SK-N-MC (cell line): ENCODE data around the gene UBE2E2.

ENCODE experiments used
- DNase-seq: peaks from one replicate; pipeline ENCODE4 v3.0.0-alpha.2; 2011; ENCODE audit warnings: low read depth, low spot score
- H3K27ac ChIP-seq: fragments of 200-600 bp; sonication (generic); 2 replicates; pipeline ENCODE4 v1.5.1; 2016; ENCODE audit warnings: mixed run types
- H3K36me3 ChIP-seq: fragments of 200-600 bp; sonication (generic); 2 replicates; pipeline ENCODE4 v1.6.1; 2017; ENCODE audit warnings: antibody characterized with exemption, low read length, mixed read lengths; ENCODE audit not compliant: insufficient read depth
- H3K4me3 ChIP-seq: fragments of 200-600 bp; sonication (generic); 2 replicates; pipeline ENCODE4 v1.5.1; 2016
- H3K9ac ChIP-seq: fragments of 200-600 bp; sonication (generic); 2 replicates; pipeline ENCODE4 v1.8.0; 2017; ENCODE audit warnings: mixed run types, mixed read lengths; ENCODE audit not compliant: insufficient read length
- H3K9me3 ChIP-seq: fragments of 200-600 bp; sonication (generic); 2 replicates; pipeline ENCODE4 v1.6.1; 2017; ENCODE audit warnings: low read depth, mild to moderate bottlenecking, antibody characterized with exemption, low read length, moderate library complexity, mixed read lengths
- EZH2 ChIP-seq: fragments of 200-600 bp; sonication (generic); IDR thresholded peaks from one replicate; pipeline ENCODE4 v1.6.1; 2017; ENCODE audit warnings: antibody characterized with exemption
- FOXP2 ChIP-seq: optimal IDR thresholded peaks from 2 replicates; pipeline ENCODE3; 2011; ENCODE audit warnings: mild to moderate bottlenecking, moderate library complexity; ENCODE audit not compliant: insufficient read depth; ENCODE audit errors: extremely low read length, control extremely low read depth
- POLR2AphosphoS5 ChIP-seq: IDR thresholded peaks from 2 replicates; pipeline ENCODE4 v1.6.1; 2012; ENCODE audit warnings: mild to moderate bottlenecking, low read depth, low read length, borderline replicate concordance

The UBE2E2 gene

GRCh38 chr3:23292432-23292831, 89.3 kb downstream of the UBE2E2 start:
- Histone ChIP-seq H3K9me3 (no peaks in the 10 kb centered on the region), H3K9ac (no peak overlapping the region), H3K36me3 (no peaks in the 10 kb centered on the region), H3K27ac (no peak overlapping the region), H3K4me3 (no peak overlapping the region)
- TF ChIP-seq POLR2AphosphoS5 = no peak
- TF ChIP-seq EZH2 = no peak
- no peak for TF ChIP-seq FOXP2
- no peak for DNase-seq

- TF ChIP-seq POLR2AphosphoS5 = no peak
- TF ChIP-seq FOXP2 = no peak
- TF ChIP-seq EZH2 = no peak
- no peaks in the 10 kb centered on the region for H3K36me3 ChIP-seq
- no peaks in the 10 kb centered on the region for H3K9me3 ChIP-seq
- no peak overlapping the region for H3K4me3 ChIP-seq
- H3K27ac ChIP-seq = no peak overlapping the region
- no peak overlapping the region for H3K9ac ChIP-seq
- DNase-seq = no peak
Observed at GRCh38 chr3:23294770-23295387, 91.8 kb downstream of the UBE2E2 start.

DNA sequence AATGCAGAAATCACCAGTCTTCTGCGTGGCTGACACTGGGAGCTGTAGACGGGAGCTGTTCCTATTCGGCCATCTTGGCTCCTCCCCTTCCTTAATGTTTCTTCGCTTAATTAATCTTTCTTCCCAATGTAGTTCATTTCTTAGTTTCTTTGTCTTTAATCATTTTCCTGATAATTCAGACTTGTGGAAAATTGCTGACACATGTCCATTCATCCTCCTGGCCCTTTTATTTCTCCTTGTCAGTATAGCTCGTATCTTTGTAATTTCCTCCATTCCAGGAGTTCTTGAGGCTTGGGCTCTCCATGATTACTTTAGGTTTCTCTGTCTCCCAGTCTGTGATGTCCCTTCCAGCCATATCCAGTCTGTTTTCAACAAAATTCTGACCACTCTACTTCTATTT, 98.7 kb downstream of the UBE2E2 start:
- DNase-seq = no peak
- Histone ChIP-seq H3K27ac (no peak overlapping the region), H3K4me3 (no peak overlapping the region), H3K9ac (no peak overlapping the region), H3K9me3 (no peaks in the 10 kb centered on the region), H3K36me3 (no peaks in the 10 kb centered on the region)
- TF ChIP-seq POLR2AphosphoS5 (no peak), FOXP2 (no peak), EZH2 (no peak)

- no peak overlapping the region for H3K9ac ChIP-seq
- H3K27ac ChIP-seq = no peak overlapping the region
- no peak for DNase-seq
- H3K36me3 ChIP-seq = no peaks in the 10 kb centered on the region
- no peaks in the 10 kb centered on the region for H3K9me3 ChIP-seq
- no peak overlapping the region for H3K4me3 ChIP-seq
- TF ChIP-seq EZH2 (no peak), POLR2AphosphoS5 (no peak), FOXP2 (no peak)
Observed at GRCh38 chr3:23302271-23302670, 99.1 kb downstream of the UBE2E2 start.

GRCh38 chr3:23303601-23304217, 100.6 kb downstream of the UBE2E2 start:
- H3K9ac ChIP-seq = no peak overlapping the region
- no peak overlapping the region for H3K4me3 ChIP-seq
- no peak overlapping the region for H3K27ac ChIP-seq
- no peaks in the 10 kb centered on the region for H3K36me3 ChIP-seq
- no peaks in the 10 kb centered on the region for H3K9me3 ChIP-seq
- no peak for TF ChIP-seq FOXP2
- TF ChIP-seq POLR2AphosphoS5 = no peak
- no peak for TF ChIP-seq EZH2
- no peak for DNase-seq

DNA sequence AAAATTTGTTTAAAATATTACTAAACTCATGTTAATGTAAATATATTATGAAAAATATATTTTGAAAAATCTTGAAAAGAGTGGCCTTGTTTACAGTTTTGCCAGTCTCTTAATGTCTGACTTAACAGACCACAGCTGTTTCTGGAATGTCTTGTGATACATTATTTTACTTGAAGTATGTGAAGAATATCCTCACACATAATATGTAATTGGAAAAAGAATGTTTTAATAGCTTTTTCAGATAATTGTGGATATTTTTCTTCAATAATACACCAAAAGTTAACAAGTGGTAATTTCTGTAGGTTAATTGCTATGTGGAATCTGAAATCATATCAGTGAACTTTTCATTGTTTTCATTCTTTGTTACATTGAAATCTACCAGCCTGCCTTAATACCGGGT, 101.3 kb downstream of the UBE2E2 start:
- no peak overlapping the region for H3K9ac ChIP-seq
- no peak overlapping the region for H3K4me3 ChIP-seq
- H3K27ac ChIP-seq = no peak overlapping the region
- no peak for DNase-seq
- no peaks in the 10 kb centered on the region for H3K36me3 ChIP-seq
- H3K9me3 ChIP-seq = no peaks in the 10 kb centered on the region
- TF ChIP-seq FOXP2 (no peak), POLR2AphosphoS5 (no peak), EZH2 (no peak)

DNA sequence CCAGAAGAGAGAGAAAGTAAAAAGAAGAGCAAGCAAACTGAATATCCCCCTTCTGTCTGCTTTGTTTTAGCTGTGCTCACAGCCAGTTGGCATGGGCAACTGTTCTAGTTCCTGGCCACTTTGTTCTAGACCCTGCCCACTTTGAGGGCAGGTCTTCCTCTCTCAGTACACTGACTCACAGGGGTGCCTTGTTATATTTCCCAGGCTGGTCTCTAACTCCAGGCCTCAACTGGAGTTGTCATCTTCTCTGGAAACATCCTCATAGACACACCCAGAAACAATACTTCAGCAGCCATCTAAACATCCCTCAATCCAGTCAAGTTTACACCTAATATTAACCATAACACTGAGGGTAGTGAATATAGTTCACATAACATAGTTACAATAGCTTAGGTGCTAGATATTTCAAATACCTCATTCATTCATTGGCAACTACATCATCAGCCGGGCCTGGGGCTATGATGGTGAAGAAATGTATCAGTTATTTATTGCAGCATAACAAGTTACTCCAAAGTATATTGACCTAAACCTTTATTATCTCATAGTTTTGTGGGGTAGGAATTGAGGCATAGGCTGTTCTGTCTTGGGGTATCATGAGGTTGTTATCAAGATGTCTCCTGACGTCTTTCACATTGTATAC, 106.0 kb downstream of the UBE2E2 start:
- DNase-seq = no peak
- Histone ChIP-seq H3K9ac (no peak overlapping the region), H3K27ac (no peak overlapping the region), H3K9me3 (no peaks in the 10 kb centered on the region), H3K4me3 (no peak overlapping the region), H3K36me3 (no peaks in the 10 kb centered on the region)
- no peak for TF ChIP-seq EZH2
- no peak for TF ChIP-seq FOXP2
- TF ChIP-seq POLR2AphosphoS5 = no peak

- no peak for DNase-seq
- H3K27ac ChIP-seq = no peak overlapping the region
- TF ChIP-seq FOXP2 (no peak), POLR2AphosphoS5 (no peak), EZH2 (no peak)
- H3K4me3 ChIP-seq = no peak overlapping the region
- H3K9ac ChIP-seq = no peak overlapping the region
- H3K36me3 ChIP-seq = no peaks in the 10 kb centered on the region
- no peaks in the 10 kb centered on the region for H3K9me3 ChIP-seq
Observed at GRCh38 chr3:23312866-23313265, 109.7 kb downstream of the UBE2E2 start.
